HG02759 (cell line): ENCODE data around the gene BRME1.
A peak's percentile ranks its signal among the peaks of the same experiment; 100 is the strongest.
"Not testable (repeated sequence)": the region's sequence is repeated elsewhere in the genome, so short reads cannot be mapped to it uniquely, and the experiment has no call there.

ENCODE experiments used
- ATAC-seq: cut with Tn5 transposase; IDR thresholded peaks from one replicate; pipeline ENCODE4 v1.9.1; 2021; ENCODE audit warnings: mild to moderate bottlenecking, moderate library complexity; ENCODE audit not compliant: unreplicated experiment

Gene BRME1

GRCh38 chr19:13926715-13927114 is 20.8 kb upstream of the BRME1 start:
- ATAC-seq = no peak

- ATAC-seq = no peak
Observed at GRCh38 chr19:13926010-13926409, 20.1 kb upstream of the BRME1 start.

- no peak for ATAC-seq
Observed at GRCh38 chr19:13923194-13923987, 17.5 kb upstream of the BRME1 start.

GRCh38 chr19:13922118-13922517 is 16.2 kb upstream of the BRME1 start:
- not testable (repeated sequence) for ATAC-seq

DNA sequence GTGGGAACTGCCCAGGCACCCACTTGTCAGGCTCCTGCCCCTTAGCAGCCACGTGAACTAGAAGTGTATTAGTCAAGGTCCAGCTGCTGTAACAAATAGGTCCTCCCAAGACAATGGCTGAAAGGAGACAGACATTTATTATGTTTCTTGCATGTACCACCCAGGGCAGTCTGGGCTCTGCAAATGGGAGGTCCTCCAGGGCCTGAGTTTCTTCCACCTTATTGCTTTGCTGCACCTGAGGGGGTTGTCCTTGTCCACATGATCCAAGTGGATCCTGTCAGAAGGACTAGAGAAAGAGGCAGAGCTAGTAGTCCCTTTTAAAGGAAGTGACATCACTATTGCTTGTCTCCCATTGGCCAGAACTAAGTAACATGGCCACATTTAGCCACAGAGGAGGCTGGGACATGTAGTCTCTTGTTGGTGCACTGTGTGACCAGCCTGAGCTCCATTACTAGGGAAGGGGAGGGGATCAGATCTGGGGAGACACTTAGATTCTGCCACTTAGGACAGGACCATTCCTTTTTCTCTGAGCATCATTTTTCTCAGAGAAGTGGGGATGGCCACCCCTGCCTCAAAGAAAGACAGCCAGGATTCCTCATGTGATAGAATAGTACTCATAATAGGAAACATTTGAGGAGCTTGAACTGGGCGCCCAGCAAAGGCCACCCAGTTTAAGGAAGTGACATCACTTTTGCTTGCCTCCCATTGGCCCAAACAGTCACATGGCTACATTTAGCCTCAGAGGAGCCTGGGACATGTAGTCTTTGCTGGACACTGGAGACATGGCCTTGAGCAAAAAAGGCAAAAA is 15.2 kb upstream of the BRME1 start:
- no peak for ATAC-seq

DNA sequence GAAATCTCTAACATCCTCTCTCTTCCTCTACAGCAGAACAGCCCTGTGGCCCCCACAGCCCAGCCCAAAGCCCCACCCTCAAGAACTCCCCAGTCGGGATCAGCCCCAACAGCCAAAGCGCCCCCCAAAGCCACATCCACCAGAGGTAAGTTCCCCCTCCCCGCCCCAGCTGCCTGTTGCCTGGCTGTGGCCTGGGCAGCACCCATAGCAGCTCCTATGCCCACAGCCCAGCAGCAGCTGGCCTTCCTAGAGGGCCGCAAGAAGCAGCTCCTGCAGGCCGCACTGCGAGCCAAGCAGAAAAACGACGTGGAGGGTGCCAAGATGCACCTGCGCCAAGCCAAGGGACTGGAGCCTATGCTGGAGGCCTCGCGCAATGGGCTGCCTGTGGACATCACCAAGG is 14.6 kb upstream of the BRME1 start:
- no peak for ATAC-seq

- no peak for ATAC-seq
Observed at GRCh38 chr19:13918726-13919411, 13.0 kb upstream of the BRME1 start.

GRCh38 chr19:13917888-13918406 is 12.0 kb upstream of the BRME1 start:
- ATAC-seq = no peak

DNA sequence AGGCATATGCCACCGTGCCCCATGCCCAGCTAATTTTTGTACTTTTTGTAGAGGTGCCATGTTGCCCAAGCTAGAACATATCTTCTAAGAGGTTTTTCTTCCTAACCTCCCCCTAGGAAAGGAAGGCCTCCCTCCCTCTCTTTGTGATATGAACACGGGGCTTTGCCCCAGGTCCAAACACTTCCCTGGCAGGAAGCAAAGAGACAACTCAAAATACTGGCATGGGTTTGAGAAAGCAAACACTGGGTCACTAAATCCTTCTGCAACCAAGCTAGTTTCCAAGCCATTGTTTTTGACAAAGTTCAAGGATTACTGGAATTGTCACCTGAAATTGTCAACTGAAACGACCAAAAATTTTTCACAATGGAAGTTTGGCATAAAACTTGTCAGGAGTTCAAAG is 8.9 kb upstream of the BRME1 start:
- no peak for ATAC-seq

GRCh38 chr19:13913352-13913751 is 7.4 kb upstream of the BRME1 start:
- no peak for ATAC-seq

DNA sequence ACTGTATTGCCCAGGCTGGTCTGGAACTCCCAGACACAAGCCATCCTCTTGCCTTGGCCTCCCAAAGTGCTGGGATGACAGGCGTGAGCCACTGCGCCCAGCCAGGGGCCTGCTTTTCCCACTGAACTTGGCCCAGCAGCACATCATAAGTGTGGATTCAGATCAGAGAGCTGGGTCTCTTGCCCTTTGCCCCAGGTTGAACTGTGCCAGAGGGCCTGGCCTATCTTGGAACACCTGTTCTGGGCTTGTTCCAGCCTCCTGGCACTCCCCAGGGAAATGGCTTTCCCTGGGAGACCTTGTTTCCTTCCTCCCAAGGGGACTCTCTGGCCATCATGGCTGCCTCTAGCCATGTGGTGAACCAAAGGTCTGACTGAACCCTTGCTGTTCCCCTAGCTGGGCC is 3.5 kb upstream of the BRME1 start:
- no peak for ATAC-seq

DNA sequence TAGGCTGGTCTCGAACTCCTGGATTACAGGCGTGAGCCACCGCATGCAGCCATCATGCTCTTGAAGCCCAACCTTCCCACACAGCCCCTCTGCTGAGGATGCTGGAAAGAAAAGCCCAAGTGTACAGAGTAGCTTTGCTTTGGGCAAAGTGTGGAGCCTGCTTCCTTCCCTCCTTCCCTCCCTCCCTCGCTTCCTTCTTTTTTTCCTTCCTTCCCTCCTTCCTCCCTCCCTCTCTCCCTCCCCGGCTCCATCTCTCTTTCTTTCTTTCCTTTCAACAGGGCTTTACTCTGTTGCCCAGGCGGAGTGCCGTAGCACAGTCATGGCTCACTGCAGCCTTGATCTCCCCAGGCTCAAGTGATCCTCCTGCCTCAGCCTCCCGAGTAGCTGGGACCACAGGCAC is 2.8 kb upstream of the BRME1 start:
- no peak for ATAC-seq

DNA sequence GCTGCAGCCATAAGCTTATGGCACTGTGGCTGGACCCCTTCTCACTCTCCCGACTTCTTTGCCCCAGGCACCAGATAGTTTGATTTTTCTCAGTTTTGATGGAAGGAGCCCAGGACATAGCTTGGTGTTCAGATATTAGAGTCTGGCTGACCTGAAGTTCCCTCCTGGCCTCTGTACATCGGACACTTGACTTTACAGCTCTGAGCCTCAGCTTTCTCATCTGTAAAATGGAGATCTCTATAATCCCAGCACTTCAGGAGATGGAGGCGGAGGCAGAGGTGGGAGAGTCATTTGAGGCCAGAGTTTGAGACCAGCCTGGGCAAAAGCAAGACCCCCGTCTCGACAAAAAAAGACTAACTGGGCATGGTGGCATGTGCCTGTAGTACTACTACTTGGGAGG is 993 bp upstream of the BRME1 start:
- ATAC-seq = no peak

DNA sequence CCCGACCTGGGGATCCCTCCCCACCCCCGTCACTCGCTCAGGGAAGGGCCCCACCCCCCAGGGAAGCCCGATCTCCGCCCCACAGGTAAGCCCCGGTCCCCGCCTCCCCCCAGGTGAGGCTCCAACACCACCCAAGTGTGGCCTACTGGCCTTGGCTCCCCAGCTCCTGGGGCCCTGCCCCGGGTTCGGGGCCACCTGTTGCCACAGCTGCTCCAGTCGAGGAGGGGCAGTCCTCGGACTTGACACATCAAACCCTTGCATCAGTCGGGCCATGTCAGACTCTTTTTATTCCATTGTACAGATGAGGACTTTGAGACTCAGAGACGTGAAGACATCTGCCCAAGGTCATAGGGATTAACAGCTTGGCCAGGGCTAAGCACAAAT is 596 bp upstream of the BRME1 start:
- peak; percentile 8 for ATAC-seq

DNA sequence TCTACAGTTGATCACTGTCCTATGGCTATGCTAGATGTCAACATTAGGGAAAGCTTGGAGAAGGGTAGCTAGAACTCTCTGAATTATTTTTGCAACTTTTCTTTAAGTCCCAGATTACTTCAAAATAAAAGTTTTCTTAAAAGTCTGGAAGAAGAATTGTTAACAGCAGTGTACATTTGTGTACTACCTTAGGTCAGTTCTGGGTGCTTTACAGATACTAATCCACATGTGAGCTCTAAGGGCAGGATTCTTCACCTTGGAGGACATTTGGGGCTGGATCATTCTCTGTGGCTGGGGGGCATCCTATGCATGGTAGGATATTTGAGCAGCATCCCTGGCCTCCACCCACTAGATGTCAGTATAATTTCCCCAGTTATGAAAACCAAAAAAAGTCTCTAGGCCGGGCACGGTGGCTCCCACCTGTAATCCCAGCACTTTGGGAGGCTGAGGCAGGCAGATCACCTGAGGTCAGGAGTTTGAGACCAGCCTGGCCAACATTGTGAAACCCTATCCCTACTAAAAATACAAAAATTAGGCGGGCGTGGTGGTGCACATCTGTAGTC is 2.8 kb downstream of the BRME1 start:
- no peak for ATAC-seq

DNA sequence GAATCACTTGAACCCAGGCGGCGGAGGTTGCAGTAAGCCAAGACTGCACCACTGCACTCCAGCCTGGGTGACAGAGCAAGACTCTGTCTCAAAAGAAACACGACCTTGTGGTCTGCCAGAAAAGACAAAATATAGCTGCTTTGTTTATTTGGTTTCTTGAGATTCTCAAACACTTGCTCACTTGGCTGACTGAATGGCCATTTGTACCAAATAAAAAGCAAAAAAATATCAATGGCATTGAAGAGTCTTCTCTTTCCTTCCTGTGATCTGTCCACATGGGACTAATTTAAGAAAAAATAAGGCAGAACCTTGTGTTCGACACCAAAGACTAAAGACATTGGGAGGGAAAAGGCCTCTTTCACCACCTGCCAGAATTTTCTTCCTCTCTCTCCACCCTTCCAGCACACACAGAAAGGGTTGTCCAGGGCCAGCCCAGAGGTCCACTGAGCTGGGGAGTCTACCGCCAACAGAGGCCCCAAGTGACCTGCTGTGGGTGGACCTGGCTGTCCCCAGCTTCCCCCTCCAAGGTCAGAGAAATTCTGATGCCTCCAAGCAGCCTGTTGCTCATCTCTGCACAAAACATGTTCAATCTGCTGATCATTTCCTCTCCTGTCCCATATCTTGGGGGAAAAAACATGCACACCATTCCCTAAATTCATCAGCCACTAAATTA is 5.9 kb downstream of the BRME1 start:
- no peak for ATAC-seq

- no peak for ATAC-seq
Observed at GRCh38 chr19:13899393-13899792, 6.5 kb downstream of the BRME1 start.

DNA sequence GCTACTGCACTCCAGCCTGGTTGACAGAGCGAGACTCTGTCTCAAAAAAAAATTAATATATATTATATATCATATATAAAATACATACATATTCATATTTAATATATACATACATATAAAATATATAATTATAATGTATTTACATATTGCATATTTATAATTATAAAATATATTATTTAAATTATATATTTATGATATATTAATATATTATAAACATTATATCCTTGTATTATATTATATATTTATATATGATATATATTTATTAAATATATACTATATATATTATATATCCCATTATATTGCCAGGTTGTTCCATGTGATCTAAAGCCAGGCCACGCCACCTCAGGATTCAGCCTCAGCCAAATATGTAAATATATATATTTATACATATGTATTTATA is 9.7 kb downstream of the BRME1 start:
- no peak for ATAC-seq

GRCh38 chr19:13894552-13894951 is 11.4 kb downstream of the BRME1 start:
- ATAC-seq = no peak

DNA sequence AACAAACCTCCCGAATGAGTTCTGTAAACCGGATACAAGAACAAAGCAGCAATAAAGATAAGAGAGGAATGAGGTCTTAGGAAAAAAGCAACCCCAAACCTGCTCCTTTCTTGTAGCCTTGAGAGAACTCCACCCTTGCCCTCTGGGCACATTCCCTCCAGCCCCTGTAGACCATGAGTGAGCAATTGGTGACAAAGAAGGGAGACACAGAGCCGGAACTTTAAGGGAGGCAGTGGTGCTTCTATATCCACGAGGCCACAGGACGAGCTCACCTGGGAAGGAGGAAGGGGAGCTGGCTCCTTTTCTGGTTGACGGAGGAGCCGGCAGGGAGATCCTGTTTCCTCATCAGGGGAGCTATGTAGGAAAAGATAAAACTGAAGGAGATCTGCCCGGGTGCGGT is 13.0 kb downstream of the BRME1 start:
- no peak for ATAC-seq

- ATAC-seq = no peak
Observed at GRCh38 chr19:13890136-13890535, 15.8 kb downstream of the BRME1 start.
